Measurements from ENCODE around the gene FBXL12. TPM values are rescaled to one million over a fixed set of nuclear protein-coding genes. Genes with fewer than 3 reads are reported as not detected.
"Not testable (repeated sequence)": the region's sequence is repeated elsewhere in the genome, so short reads cannot be mapped to it uniquely, and the experiment has no call there.

FBXL12 gene
- total and polyA plus RNA-seq, 3 experiments from 2014 or later = 17.2 to 25.3 (median 24.6) TPM

GRCh38 chr19:9848060-9848459 is 29.2 kb upstream of the FBXL12 start:
- H3K36me3 Mint-ChIP-seq = peaks cover 3 to 80% (median 9%) of the 10 kb centered on the region in 3 donors
- ChIA-PET CTCF (no interaction called here), POLR2A (no interaction called here)
- peak in 1 of 5 donors; percentile 14 for DNase-seq
- H3K4me1 ChIP-seq (ENCODE audit: insufficient read depth, low read length) = peaks cover 17% of the 10 kb centered on the region
- no peaks in the 10 kb centered on the region for H3K9me3 ChIP-seq (ENCODE audit: low read length)
- no peak overlapping the region for H3K27ac ChIP-seq (ENCODE audit: low read depth, low read length)
- no peak overlapping the region for H3K4me3 Mint-ChIP-seq
- H3K4me3 ChIP-seq (ENCODE audit: low read length) = no peak overlapping the region
- no peaks in the 10 kb centered on the region for H3K27me3 Mint-ChIP-seq
- H3K27me3 ChIP-seq (ENCODE audit: insufficient read depth, low read length, poor library complexity, severe bottlenecking) = no peaks in the 10 kb centered on the region
- no peaks in the 10 kb centered on the region for H3K9me3 Mint-ChIP-seq
- peak overlapping the region in 1 of 8 donors; percentile 85 for H3K27ac Mint-ChIP-seq
- peaks cover 19% of the 10 kb centered on the region for H3K36me3 ChIP-seq (ENCODE audit: insufficient read depth, low read length)
- H3K4me1 Mint-ChIP-seq = peaks cover 13 to 46% (median 16%) of the 10 kb centered on the region in 3 donors

DNA sequence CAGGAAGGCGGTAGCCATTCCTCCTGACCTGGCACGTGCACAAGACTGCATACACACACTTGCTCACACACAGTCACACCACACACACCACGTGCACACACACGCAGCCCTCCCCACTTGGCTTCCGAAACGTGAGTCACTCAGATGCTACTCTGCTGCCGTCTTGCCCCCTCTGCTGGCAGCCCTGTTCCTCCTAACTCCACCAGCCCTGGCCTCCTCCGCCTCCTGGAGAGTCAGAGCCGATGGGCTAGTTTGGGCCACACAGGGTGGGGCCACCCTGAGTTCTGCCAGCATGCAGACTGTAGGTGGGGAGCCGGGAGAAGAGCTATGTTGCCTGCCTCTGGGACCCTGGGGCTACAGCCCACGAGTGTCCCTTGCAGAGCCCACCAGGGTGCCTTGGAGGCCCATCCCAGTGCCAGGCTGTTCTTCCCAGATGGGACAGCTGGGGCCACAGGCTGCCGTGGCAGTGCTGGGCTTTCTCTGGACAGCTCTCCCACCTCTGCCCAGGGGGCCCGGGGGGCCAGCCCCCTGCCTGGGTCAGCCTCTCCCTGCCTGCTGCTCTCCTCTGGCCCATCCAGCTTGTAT is 28.3 kb upstream of the FBXL12 start:
- peaks cover 13 to 42% (median 14%) of the 10 kb centered on the region in 3 donors for H3K4me1 Mint-ChIP-seq
- ChIA-PET POLR2A (no interaction called here), CTCF (interaction anchor here (1.3 to 1.7 kb wide), 2 partner anchors 10 to 11 kb away, joined by 3 read pairs; no protein-coding TSS in a partner anchor)
- peak overlapping the region in 1 of 8 donors; percentile 61 for H3K27ac Mint-ChIP-seq
- H3K27me3 Mint-ChIP-seq = no peaks in the 10 kb centered on the region
- no peak overlapping the region for H3K27ac ChIP-seq (ENCODE audit: low read depth, low read length)
- no peaks in the 10 kb centered on the region for H3K27me3 ChIP-seq (ENCODE audit: insufficient read depth, low read length, poor library complexity, severe bottlenecking)
- peaks cover 17% of the 10 kb centered on the region for H3K4me1 ChIP-seq (ENCODE audit: insufficient read depth, low read length)
- peaks cover 27% of the 10 kb centered on the region for H3K36me3 ChIP-seq (ENCODE audit: insufficient read depth, low read length)
- H3K4me3 Mint-ChIP-seq = no peak overlapping the region
- DNase-seq = no peak
- no peaks in the 10 kb centered on the region for H3K9me3 Mint-ChIP-seq
- no peak overlapping the region for H3K4me3 ChIP-seq (ENCODE audit: low read length)
- no peaks in the 10 kb centered on the region for H3K9me3 ChIP-seq (ENCODE audit: low read length)
- peaks cover 3 to 84% (median 11%) of the 10 kb centered on the region in 3 donors for H3K36me3 Mint-ChIP-seq

- Mint-ChIP-seq H3K4me1 (peaks cover 8 to 63% (median 17%) of the 10 kb centered on the region in 3 donors), H3K36me3 (peaks cover 3 to 92% (median 14%) of the 10 kb centered on the region in 3 donors), H3K27ac (peak overlapping the region in 2 of 8 donors; percentile 6 to 54)
- CTCF ChIA-PET; POLR2A ChIA-PET; H3K27ac ChIP-seq (ENCODE audit: low read depth, low read length); H3K27me3 ChIP-seq (ENCODE audit: insufficient read depth, low read length, poor library complexity, severe bottlenecking); H3K4me3 ChIP-seq (ENCODE audit: low read length); H3K27me3 Mint-ChIP-seq; H3K9me3 ChIP-seq (ENCODE audit: low read length); H3K4me3 Mint-ChIP-seq; H3K9me3 Mint-ChIP-seq; DNase-seq: not testable (repeated sequence)
- Histone ChIP-seq H3K4me1 (ENCODE audit: insufficient read depth, low read length) (peaks cover 17% of the 10 kb centered on the region), H3K36me3 (ENCODE audit: insufficient read depth, low read length) (peaks cover 61% of the 10 kb centered on the region)
Observed at GRCh38 chr19:9843626-9844273, 24.9 kb upstream of the FBXL12 start.

DNA sequence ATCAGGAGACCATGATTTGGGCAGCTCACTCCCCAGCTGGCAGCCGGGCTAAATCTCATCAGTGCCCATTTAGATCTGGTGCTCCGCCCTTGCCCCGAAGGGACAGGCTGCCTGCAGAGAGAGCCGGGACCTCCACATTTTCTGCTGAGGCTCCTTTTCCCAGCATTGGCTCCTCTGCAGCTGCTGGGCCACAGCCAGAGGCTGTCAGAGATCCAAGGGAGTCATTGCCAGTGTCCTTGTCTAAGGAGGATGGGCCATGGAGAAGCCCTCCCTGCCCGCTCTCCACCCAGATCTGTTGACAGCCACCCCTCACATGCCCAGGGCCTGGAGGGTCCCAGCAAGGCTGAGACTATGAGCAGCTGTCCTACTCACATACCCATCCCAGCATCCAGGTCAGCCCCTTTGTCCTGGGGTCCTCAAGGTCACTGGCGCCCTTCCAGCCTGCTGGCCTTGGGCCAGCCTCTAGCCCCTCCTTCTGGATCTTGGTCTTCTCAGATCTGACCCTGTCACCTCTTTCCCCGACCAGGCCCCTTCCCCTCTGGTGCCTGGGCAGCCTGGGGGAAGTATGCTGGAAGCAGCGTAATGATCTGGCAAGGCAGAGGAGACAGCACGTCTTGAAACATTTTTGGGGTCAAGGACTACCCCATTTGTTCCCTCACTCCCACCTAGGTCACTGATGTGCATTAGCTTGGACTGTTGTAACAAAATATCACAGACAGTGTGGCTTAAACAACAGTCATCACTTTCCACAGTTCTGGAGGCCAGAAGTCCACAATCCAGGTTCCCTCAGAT is 24.2 kb upstream of the FBXL12 start:
- Histone ChIP-seq H3K27ac (ENCODE audit: low read depth, low read length) (no peak overlapping the region), H3K36me3 (ENCODE audit: insufficient read depth, low read length) (peaks cover 64% of the 10 kb centered on the region), H3K9me3 (ENCODE audit: low read length) (no peaks in the 10 kb centered on the region), H3K4me3 (ENCODE audit: low read length) (no peak overlapping the region), H3K4me1 (ENCODE audit: insufficient read depth, low read length) (peaks cover 14% of the 10 kb centered on the region), H3K27me3 (ENCODE audit: insufficient read depth, low read length, poor library complexity, severe bottlenecking) (no peaks in the 10 kb centered on the region)
- no peaks in the 10 kb centered on the region for H3K9me3 Mint-ChIP-seq
- no peaks in the 10 kb centered on the region for H3K27me3 Mint-ChIP-seq
- peaks cover 8 to 62% (median 17%) of the 10 kb centered on the region in 3 donors for H3K4me1 Mint-ChIP-seq
- H3K36me3 Mint-ChIP-seq = peaks cover 3 to 89% (median 14%) of the 10 kb centered on the region in 3 donors
- ChIA-PET CTCF (no interaction called here), POLR2A (no interaction called here)
- H3K4me3 Mint-ChIP-seq = no peak overlapping the region
- DNase-seq = no peak
- H3K27ac Mint-ChIP-seq = no peak overlapping the region

DNA sequence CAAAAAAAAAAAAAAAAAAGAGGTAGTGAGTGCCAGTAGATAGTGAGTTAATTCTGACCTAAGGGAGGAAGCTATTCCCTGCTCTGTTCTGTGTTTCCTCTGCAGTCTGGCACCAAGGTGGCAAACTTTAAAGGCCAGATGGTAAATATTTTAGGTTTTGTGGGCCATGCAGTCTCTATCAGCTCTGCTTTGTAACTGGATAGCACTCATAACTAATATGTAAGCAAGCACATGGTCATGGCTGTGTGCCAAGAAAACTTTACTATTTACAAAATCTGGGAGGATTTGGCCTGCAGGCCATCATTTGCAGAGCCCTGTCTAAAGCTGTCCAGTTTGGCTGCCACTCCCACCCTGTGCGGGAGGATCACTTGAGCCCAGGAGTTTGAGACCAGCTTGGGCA is 20.5 kb upstream of the FBXL12 start:
- H3K27me3 Mint-ChIP-seq = no peaks in the 10 kb centered on the region
- peaks cover 0 to 67% (median 14%) of the 10 kb centered on the region in 3 donors for H3K36me3 Mint-ChIP-seq
- peaks cover 15% of the 10 kb centered on the region for H3K4me1 ChIP-seq (ENCODE audit: insufficient read depth, low read length)
- H3K27ac Mint-ChIP-seq = peak overlapping the region in 1 of 8 donors; percentile 43
- no peak for DNase-seq
- peaks cover 13 to 54% (median 17%) of the 10 kb centered on the region in 3 donors for H3K4me1 Mint-ChIP-seq
- H3K9me3 Mint-ChIP-seq = no peaks in the 10 kb centered on the region
- ChIA-PET CTCF (no interaction called here), POLR2A (interaction anchor here (0.6 to 0.7 kb wide), 2 partner anchors 71 to 535 kb away, joined by 3 to 5 read pairs; no protein-coding TSS in a partner anchor)
- no peaks in the 10 kb centered on the region for H3K9me3 ChIP-seq (ENCODE audit: low read length)
- H3K4me3 Mint-ChIP-seq = peak overlapping the region in 1 of 7 donors; percentile 66
- no peak overlapping the region for H3K27ac ChIP-seq (ENCODE audit: low read depth, low read length)
- H3K36me3 ChIP-seq (ENCODE audit: insufficient read depth, low read length) = peaks cover 57% of the 10 kb centered on the region
- H3K27me3 ChIP-seq (ENCODE audit: insufficient read depth, low read length, poor library complexity, severe bottlenecking) = no peaks in the 10 kb centered on the region
- H3K4me3 ChIP-seq (ENCODE audit: low read length) = no peak overlapping the region

DNA sequence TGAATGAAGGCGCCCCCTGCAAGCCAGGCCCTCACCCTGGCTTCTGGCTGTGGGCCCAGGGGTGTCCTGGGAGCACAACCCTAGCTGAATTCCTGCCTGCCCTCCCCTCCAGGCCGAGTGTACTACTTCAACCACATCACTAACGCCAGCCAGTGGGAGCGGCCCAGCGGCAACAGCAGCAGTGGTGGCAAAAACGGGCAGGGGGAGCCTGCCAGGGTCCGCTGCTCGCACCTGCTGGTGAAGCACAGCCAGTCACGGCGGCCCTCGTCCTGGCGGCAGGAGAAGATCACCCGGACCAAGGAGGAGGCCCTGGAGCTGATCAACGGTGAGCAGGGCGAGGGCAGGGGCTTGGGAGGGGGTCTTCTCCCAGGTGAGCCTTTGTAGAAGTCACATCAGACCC is 19.4 kb upstream of the FBXL12 start:
- peak overlapping the region in 1 of 8 donors; percentile 17 for H3K27ac Mint-ChIP-seq
- H3K27ac ChIP-seq (ENCODE audit: low read depth, low read length) = no peak overlapping the region
- H3K4me3 ChIP-seq (ENCODE audit: low read length) = no peak overlapping the region
- ChIA-PET CTCF (no interaction called here), POLR2A (no interaction called here)
- peaks cover 0 to 56% (median 13%) of the 10 kb centered on the region in 3 donors for H3K36me3 Mint-ChIP-seq
- no peaks in the 10 kb centered on the region for H3K9me3 Mint-ChIP-seq
- H3K27me3 ChIP-seq (ENCODE audit: insufficient read depth, low read length, poor library complexity, severe bottlenecking) = no peaks in the 10 kb centered on the region
- H3K36me3 ChIP-seq (ENCODE audit: insufficient read depth, low read length) = peaks cover 47% of the 10 kb centered on the region
- no peak for DNase-seq
- H3K4me1 ChIP-seq (ENCODE audit: insufficient read depth, low read length) = peaks cover 15% of the 10 kb centered on the region
- peak overlapping the region in 1 of 7 donors; percentile 52 for H3K4me3 Mint-ChIP-seq
- H3K9me3 ChIP-seq (ENCODE audit: low read length) = no peaks in the 10 kb centered on the region
- H3K4me1 Mint-ChIP-seq = peaks cover 13 to 54% (median 17%) of the 10 kb centered on the region in 3 donors
- no peaks in the 10 kb centered on the region for H3K27me3 Mint-ChIP-seq

- CTCF ChIA-PET = interaction anchor here (0.9 to 1.1 kb wide), 2 partner anchors 22 to 26 kb away, joined by 3 to 5 read pairs; no protein-coding TSS in a partner anchor
- peaks cover 13 to 41% (median 16%) of the 10 kb centered on the region in 3 donors for H3K4me1 Mint-ChIP-seq
- peak overlapping the region; percentile 69 for H3K27ac ChIP-seq (ENCODE audit: low read depth, low read length)
Observed at GRCh38 chr19:9836021-9836420, 17.1 kb upstream of the FBXL12 start.

More at GRCh38 chr19:9836021-9836420, 17.1 kb upstream of the FBXL12 start:
- Mint-ChIP-seq H3K27me3 (no peaks in the 10 kb centered on the region), H3K9me3 (no peaks in the 10 kb centered on the region), H3K27ac (peak overlapping the region in 7 of 8 donors; percentile 15 to 91 (median 82)), H3K36me3 (peaks cover 0 to 35% (median 3%) of the 10 kb centered on the region in 3 donors), H3K4me3 (peak overlapping the region; percentile 86 to 96 (median 89))
- Histone ChIP-seq H3K36me3 (ENCODE audit: insufficient read depth, low read length) (peaks cover 26% of the 10 kb centered on the region), H3K9me3 (ENCODE audit: low read length) (no peaks in the 10 kb centered on the region), H3K27me3 (ENCODE audit: insufficient read depth, low read length, poor library complexity, severe bottlenecking) (no peaks in the 10 kb centered on the region), H3K4me3 (ENCODE audit: low read length) (peak overlapping the region; percentile 83), H3K4me1 (ENCODE audit: insufficient read depth, low read length) (peaks cover 15% of the 10 kb centered on the region)
- POLR2A ChIA-PET = interaction anchor here (1.3 kb wide), 1 partner anchor 22 kb away, joined by 4 read pairs; no protein-coding TSS in a partner anchor
- no peak for DNase-seq
